ENCODE data around the gene PRLR.
"Not testable (repeated sequence)": the region's sequence is repeated elsewhere in the genome, so short reads cannot be mapped to it uniquely, and the experiment has no call there.

The PRLR gene

GRCh38 chr5:35066260-35066795 is 164.0 kb downstream of the PRLR start:
- no peak for DNase-seq

- no peak for DNase-seq
These were observed 166.9 kb downstream of the PRLR start for GRCh38 chr5:35063414-35063813.

- DNase-seq = no peak
These were observed 169.0 kb downstream of the PRLR start for GRCh38 chr5:35061211-35061770.

- no peak for DNase-seq
These were observed 170.1 kb downstream of the PRLR start for GRCh38 chr5:35060236-35060635.

- no peak for DNase-seq
These were observed 171.0 kb downstream of the PRLR start for GRCh38 chr5:35059251-35059650.

GRCh38 chr5:35058374-35058788 is 171.9 kb downstream of the PRLR start:
- no peak for DNase-seq

- no peak for DNase-seq
These were observed 173.6 kb downstream of the PRLR start for GRCh38 chr5:35056686-35057085.

- no peak for DNase-seq
These were observed 177.4 kb downstream of the PRLR start for GRCh38 chr5:35052838-35053237.

- DNase-seq = no peak
These were observed 179.7 kb downstream of the PRLR start for GRCh38 chr5:35050541-35051126.

- no peak for DNase-seq
These were observed 181.4 kb downstream of the PRLR start for GRCh38 chr5:35048910-35049309.

- DNase-seq = no peak
These were observed 182.4 kb downstream of the PRLR start, which contains the start of gene AGXT2 for GRCh38 chr5:35047785-35048404. Gene AGXT2 (minus strand): TSS chr5:35047949. CDS start chr5:35047892, 57 bp downstream.

GRCh38 chr5:35046774-35047173 is 183.5 kb downstream of the PRLR start:
- no peak for DNase-seq

GRCh38 chr5:35045280-35045679 is 185.0 kb downstream of the PRLR start:
- DNase-seq = no peak

- DNase-seq = no peak
These were observed 185.6 kb downstream of the PRLR start for GRCh38 chr5:35044649-35045048.

- no peak for DNase-seq
These were observed 187.5 kb downstream of the PRLR start for GRCh38 chr5:35042781-35043180.

GRCh38 chr5:35041261-35041660 is 189.0 kb downstream of the PRLR start:
- no peak for DNase-seq

GRCh38 chr5:35038891-35039290 is 191.4 kb downstream of the PRLR start:
- DNase-seq = no peak

GRCh38 chr5:35036536-35036935 is 193.8 kb downstream of the PRLR start:
- no peak for DNase-seq

GRCh38 chr5:35035929-35036328 is 194.4 kb downstream of the PRLR start:
- DNase-seq = not testable (repeated sequence)

GRCh38 chr5:35035271-35035670 is 195.0 kb downstream of the PRLR start:
- no peak for DNase-seq

- DNase-seq = no peak
These were observed 197.9 kb downstream of the PRLR start for GRCh38 chr5:35032356-35032755.

GRCh38 chr5:35031276-35031675 is 199.0 kb downstream of the PRLR start:
- no peak for DNase-seq

GRCh38 chr5:35030426-35031100 is 199.7 kb downstream of the PRLR start:
- DNase-seq = no peak

- DNase-seq = no peak
These were observed 201.0 kb downstream of the PRLR start for GRCh38 chr5:35029333-35029732.

All from NCI-H510A treated with DMSO at 0.1 percent for 48 hours (cell line).